Endothelial cell of umbilical vein (primary cell): ENCODE data around the gene FNDC3A. TPM values are rescaled to one million over a fixed set of nuclear protein-coding genes. Genes with fewer than 3 reads are reported as not detected.

ENCODE experiments used
- BruUV-seq: library from RNA; stranded (reverse); fragments of 400-500 nt; replicated peaks from 2 replicates; lab custom pipeline; 2021; lab: Mats Ljungman, UMichigan
- CTCF ChIA-PET: fragments of 300-600, 350-600 bp; sonication (Branson Sonifier 250); formaldehyde crosslinking; loops from one replicate; lab custom pipeline; 2021; ENCODE audit warnings: antibody characterized with exemption, inconsistent platforms; lab: Charles Lee
- POLR2A ChIA-PET: fragments of 300-600, 350-600 bp; sonication (Branson Sonifier 250); formaldehyde crosslinking; loops from one replicate; lab custom pipeline; 2021; ENCODE audit warnings: antibody characterized with exemption, inconsistent platforms; lab: Charles Lee
- DNase-seq: peaks from one replicate; pipeline ENCODE4 v3.0.0-alpha.2; 2011; ENCODE audit warnings: low read depth, low spot score
- FAIRE-seq: peaks from 2 replicates; lab custom pipeline; 2011; peaks lifted over from hg19 to GRCh38; lab: Jason Lieb, UNC
- H2AFZ ChIP-seq: 2 replicates; pipeline ENCODE4 v1.6.0; 2012; ENCODE audit warnings: low read depth, low read length, control low read depth, inconsistent platforms
- H3K27ac ChIP-seq: 2 replicates; pipeline ENCODE4 v1.5.1; 2011; ENCODE audit warnings: low read depth, mild to moderate bottlenecking, control low read depth, low read length, moderate library complexity; ENCODE audit not compliant: insufficient read depth
- H3K27me3 ChIP-seq, 2 experiments: 2 replicates each; pipeline versions ENCODE4 v1.6.0 to v1.6.1; 2011; ENCODE audit warnings: low read length in 2 of 2, mixed read lengths in 1 of 2; ENCODE audit not compliant: control insufficient read depth in 2 of 2, insufficient read depth in 2 of 2
- H3K36me3 ChIP-seq, 2 experiments: 2 replicates in 1 of 2; 3 replicates in 1 of 2; pipeline ENCODE4 v1.5.1; 2011; ENCODE audit warnings: low read length in 2 of 2, mild to moderate bottlenecking in 1 of 2, moderate library complexity in 1 of 2; ENCODE audit not compliant: control insufficient read depth in 2 of 2, insufficient read depth in 2 of 2; ENCODE audit errors: extremely low read depth in 1 of 2
- H3K4me1 ChIP-seq: 3 replicates; pipeline ENCODE4 v1.5.1; 2011; ENCODE audit warnings: mild to moderate bottlenecking, low read length; ENCODE audit not compliant: control insufficient read depth, insufficient read depth; ENCODE audit errors: extremely low read depth
- H3K4me2 ChIP-seq: 2 replicates; pipeline ENCODE4 v1.6.1; 2011; ENCODE audit warnings: low read length, control low read depth, mixed read lengths; ENCODE audit not compliant: insufficient read depth
- H3K4me3 ChIP-seq, 3 experiments: fragments of 200-600 bp in 1 of 3; sonication (generic), shearing (Covaris generic) in 1 of 3; replicated peaks in 1 of 3; 2 replicates each; pipeline ENCODE4 v1.5.1; 2011 to 2016; ENCODE audit warnings: control low read depth in 3 of 3, low read length in 3 of 3, mild to moderate bottlenecking in 2 of 3, inconsistent platforms in 1 of 3, low read depth in 1 of 3, moderate library complexity in 1 of 3; ENCODE audit not compliant: insufficient read depth in 1 of 3
- H3K79me2 ChIP-seq: 2 replicates; pipeline ENCODE4 v1.6.0; 2012; ENCODE audit warnings: low read length, inconsistent platforms; ENCODE audit not compliant: control insufficient read depth, insufficient read depth
- H3K9ac ChIP-seq: replicated peaks from 2 replicates; pipeline ENCODE3; 2011; ENCODE audit warnings: low read length, control low read depth; ENCODE audit not compliant: insufficient read depth; ENCODE audit errors: extremely low read depth
- H3K9me1 ChIP-seq: replicated peaks from 3 replicates; pipeline ENCODE4 v1.6.0; 2011; ENCODE audit warnings: mild to moderate bottlenecking, low read length; ENCODE audit not compliant: control insufficient read depth, insufficient read depth; ENCODE audit errors: extremely low read depth
- H3K9me3 ChIP-seq: replicated peaks from 2 replicates; pipeline ENCODE4 v1.5.1; 2012; ENCODE audit warnings: low read length, inconsistent platforms; ENCODE audit not compliant: control insufficient read depth, insufficient read depth
- H4K20me1 ChIP-seq: replicated peaks from 2 replicates; pipeline ENCODE3; 2011; ENCODE audit warnings: mild to moderate bottlenecking, low read length; ENCODE audit not compliant: control insufficient read depth, insufficient read depth; ENCODE audit errors: extremely low read depth
- CTCF ChIP-seq, 2 donors: IDR thresholded peaks; 1 replicate in 1 of 2; 2 replicates in 1 of 2; pipeline ENCODE4 v1.5.1; 2011; ENCODE audit warnings: low read length in 2 of 2, mild to moderate bottlenecking in 2 of 2, moderate library complexity in 2 of 2, control low read depth in 1 of 2, inconsistent platforms in 1 of 2, low read depth in 1 of 2; ENCODE audit not compliant: insufficient read depth in 1 of 2; ENCODE audit errors: extremely low read depth in 1 of 2
- EZH2 ChIP-seq: IDR thresholded peaks from 2 replicates; pipeline ENCODE4 v1.6.1; 2012; ENCODE audit warnings: borderline replicate concordance, low read depth, mild to moderate bottlenecking, moderate library complexity, low read length, inconsistent platforms; ENCODE audit not compliant: severe bottlenecking
- FOS ChIP-seq: IDR thresholded peaks from 2 replicates; pipeline ENCODE4 v1.6.1; 2011; ENCODE audit warnings: mild to moderate bottlenecking, low read length, moderate library complexity, borderline replicate concordance; ENCODE audit not compliant: insufficient read depth
- GATA2 ChIP-seq: IDR thresholded peaks from 2 replicates; pipeline ENCODE4 v1.7.0; 2011; ENCODE audit warnings: low read depth, mild to moderate bottlenecking, moderate library complexity, mixed read lengths, low read length; ENCODE audit not compliant: insufficient read length, insufficient read depth
- JUN ChIP-seq: IDR thresholded peaks from 2 replicates; pipeline ENCODE4 v1.6.1; 2011; ENCODE audit warnings: borderline replicate concordance, low read depth; ENCODE audit not compliant: insufficient read length, insufficient read depth
- MAX ChIP-seq: IDR thresholded peaks from 2 replicates; pipeline ENCODE4 v1.6.1; 2011; ENCODE audit not compliant: insufficient read depth, insufficient read length
- MYC ChIP-seq: IDR thresholded peaks from one replicate; pipeline ENCODE4 v1.6.1; 2011; ENCODE audit warnings: mild to moderate bottlenecking, low read depth, low read length
- POLR2A ChIP-seq: IDR thresholded peaks from 2 replicates; pipeline ENCODE4 v1.6.1; 2012; ENCODE audit warnings: low read depth, mild to moderate bottlenecking, control low read depth, low read length
- POLR2AphosphoS5 ChIP-seq: IDR thresholded peaks from 2 replicates; pipeline ENCODE4 v1.6.1; 2012; ENCODE audit warnings: low read depth, mild to moderate bottlenecking, control low read depth, low read length, moderate library complexity; ENCODE audit not compliant: insufficient read depth
- dilution Hi-C: fragments of 300-500 bp; cut with MboI; formaldehyde crosslinking; loops from one replicate; pipeline ENCODE4 v1.15.0; 2019; ENCODE audit warnings: low sequenced_read_pairs; ENCODE audit not compliant: extremely low pct_ligation_motif_present
- intact Hi-C: fragments of 100-400 bp; cut with micrococcal nuclease; formaldehyde crosslinking; loops from one replicate; pipeline ENCODE4 v1.10.0; 2022
- polyA plus RNA-seq, 4 experiments: library from polyadenylated mRNA; depleted of rRNA in 3 of 4; stranded (reverse) in 3 of 4; unstranded in 1 of 4; fragments of >200 nt; gene quantifications; 2 replicates each; pipeline versions ENCODE4 v1.2.1 to v1.2.3, GENCODE V29; 2011 to 2012; ENCODE audit warnings: missing spikeins in 1 of 4
- total RNA-seq: library from RNA; stranded (reverse); gene quantifications from 2 replicates; pipeline ENCODE4 v1.2.3, GENCODE V29; 2021

Gene FNDC3A
- total and polyA plus RNA-seq, 2 donors (not counting 3 experiments of a cell fraction or from before 2014, with no cell fraction given) = 26.3 to 50.8 TPM

- Histone ChIP-seq H3K79me2 (peaks cover 18% of the 10 kb centered on the region), H3K27ac (no peak overlapping the region), H3K4me3 (no peak overlapping the region), H3K4me1 (peaks cover 14% of the 10 kb centered on the region), H3K27me3 (no peaks in the 10 kb centered on the region), H3K9me3 (no peaks in the 10 kb centered on the region), H3K9ac (no peak overlapping the region), H3K36me3 (no peaks in the 10 kb centered on the region), H4K20me1 (no peaks in the 10 kb centered on the region), H3K4me2 (no peak overlapping the region), H2AFZ (no peak overlapping the region), H3K9me1 (no peaks in the 10 kb centered on the region)
- intact Hi-C loops (no loop called here), dilution Hi-C loops (no loop called here)
- DNase-seq (no peak), FAIRE-seq (no peak)
- ChIA-PET POLR2A (no interaction called here), CTCF (no interaction called here)
- no TSS peak for BruUV-seq
- TF ChIP-seq CTCF (IDR thresholded peaks at IDR 0.05; ENCODE audit: extremely low read depth in 1 of 2, insufficient read depth in 1 of 2, low read depth in 1 of 2, low read length in 2 of 2) (no peak), GATA2 (no peak), POLR2A (no peak), MAX (no peak), EZH2 (no peak), JUN (no peak), POLR2AphosphoS5 (no peak), MYC (no peak), FOS (no peak)
These were observed 1.8 kb upstream of the FNDC3A start for GRCh38 chr13:48973845-48974431.
